Activated naive CD8-positive, alpha-beta T cell treated with anti-CD3 and anti-CD28 coated beads, Interleukin-2, amount 50 U/mL, for 24 hours (primary cell): ENCODE measurements around the gene SIGMAR1.
A peak's percentile ranks its signal among the peaks of the same experiment; 100 is the strongest.

Experiments
- ATAC-seq: fragments of 150-1000 bp; cut with Tn5 transposase; one replicate; pipeline ENCODE4 v1.10.0; 2021
- DNase-seq: peaks from one replicate; pipeline ENCODE4 v3.0.0; 2021
- H3K27ac Mint-ChIP-seq: one replicate; pipeline ENCODE4 v1.8.0; 2021; ENCODE audit warnings: mild to moderate bottlenecking, mixed read lengths
- H3K27me3 Mint-ChIP-seq: one replicate; pipeline ENCODE4 v1.8.0; 2021; ENCODE audit warnings: mixed read lengths
- H3K36me3 Mint-ChIP-seq: one replicate; pipeline ENCODE4 v1.8.0; 2021; ENCODE audit warnings: low read depth, mixed read lengths
- H3K4me1 Mint-ChIP-seq: one replicate; pipeline ENCODE4 v1.8.0; 2021; ENCODE audit warnings: mixed read lengths
- H3K4me3 Mint-ChIP-seq: one replicate; pipeline ENCODE4 v1.8.0; 2021; ENCODE audit warnings: mild to moderate bottlenecking, moderate library complexity, mixed read lengths
- H3K9me3 Mint-ChIP-seq: one replicate; pipeline ENCODE4 v1.8.0; 2021; ENCODE audit warnings: mixed read lengths

Gene SIGMAR1

DNA sequence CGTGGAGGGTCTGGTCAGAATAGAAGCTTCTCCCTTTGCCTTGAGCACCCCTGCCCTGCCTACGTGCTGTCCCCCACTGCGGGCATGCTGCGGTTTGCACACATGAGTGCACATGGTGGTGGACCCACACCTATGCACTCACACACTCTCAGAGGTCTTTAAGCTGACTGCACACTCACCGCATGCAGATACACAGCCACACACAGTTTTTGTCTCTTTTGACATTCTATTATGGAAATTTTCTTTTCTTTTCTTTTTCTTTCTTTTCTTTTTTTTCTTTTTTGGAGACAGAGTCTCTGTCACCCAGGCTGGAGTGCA lies 8.1 kb downstream of the SIGMAR1 start:
- DNase-seq (no peak), ATAC-seq (peak; percentile 1)
- Mint-ChIP-seq H3K9me3 (no peaks in the 10 kb centered on the region), H3K4me3 (peak overlapping the region; percentile 60), H3K36me3 (peaks cover 3% of the 10 kb centered on the region), H3K27me3 (peaks cover 53% of the 10 kb centered on the region), H3K27ac (no peak overlapping the region), H3K4me1 (peaks cover 18% of the 10 kb centered on the region)

DNA sequence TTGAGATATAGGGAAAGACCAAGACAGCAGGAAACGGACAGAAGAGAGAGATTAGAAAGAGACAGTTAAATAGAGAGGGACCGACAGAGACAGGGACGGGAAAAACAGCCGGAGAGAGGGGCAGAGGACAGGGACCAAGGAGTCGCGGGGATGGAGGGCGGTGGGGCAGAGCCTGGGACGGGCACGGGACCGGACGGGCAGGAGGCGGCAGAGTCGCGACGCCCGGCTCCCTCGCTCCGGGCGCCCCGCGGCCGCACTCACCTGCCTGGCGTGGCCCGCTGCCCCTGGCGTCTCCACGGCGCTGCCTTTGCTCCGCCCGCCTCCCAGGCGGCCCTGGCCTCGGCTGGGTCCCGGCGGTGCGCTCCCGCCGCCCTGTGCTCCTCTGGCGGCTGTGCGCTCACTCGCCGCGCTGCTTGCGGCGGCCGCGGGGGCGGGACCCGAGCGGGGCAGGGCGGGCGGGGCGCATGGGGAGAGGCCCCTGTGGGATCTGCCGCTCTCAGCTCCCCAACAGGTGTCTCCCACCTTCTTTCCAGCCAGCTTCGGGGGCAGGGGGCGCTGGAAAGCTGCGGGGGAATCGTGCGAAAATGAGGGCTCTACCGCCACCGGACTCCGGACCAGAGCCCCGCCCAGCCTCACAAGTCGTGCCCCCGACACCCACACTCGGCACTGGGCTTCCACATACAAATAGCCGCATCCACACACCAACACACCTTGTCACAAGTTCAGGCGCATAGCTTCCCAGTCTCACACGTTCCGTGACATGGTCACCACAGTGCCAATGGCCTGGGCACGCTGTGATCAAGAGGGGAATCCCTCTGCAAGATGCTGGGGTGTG lies 8.7 kb downstream of the SIGMAR1 start, which contains the start of gene ARID3C:
Gene ARID3C, minus strand, starts transcription at position 411 of the 835 bp plus-strand sequence. CDS start 1,052 bp downstream, outside the sequence.
- H3K36me3 Mint-ChIP-seq = no peaks in the 10 kb centered on the region
- ATAC-seq (peak; percentile 69), DNase-seq (peak; percentile 44)
- peaks cover 18% of the 10 kb centered on the region for H3K4me1 Mint-ChIP-seq
- no peaks in the 10 kb centered on the region for H3K9me3 Mint-ChIP-seq
- peaks cover 58% of the 10 kb centered on the region for H3K27me3 Mint-ChIP-seq
- peak within 1 kb of the TSS; percentile 27 for H3K27ac Mint-ChIP-seq
- peak within 1 kb of the TSS; percentile 76 for H3K4me3 Mint-ChIP-seq

DNA sequence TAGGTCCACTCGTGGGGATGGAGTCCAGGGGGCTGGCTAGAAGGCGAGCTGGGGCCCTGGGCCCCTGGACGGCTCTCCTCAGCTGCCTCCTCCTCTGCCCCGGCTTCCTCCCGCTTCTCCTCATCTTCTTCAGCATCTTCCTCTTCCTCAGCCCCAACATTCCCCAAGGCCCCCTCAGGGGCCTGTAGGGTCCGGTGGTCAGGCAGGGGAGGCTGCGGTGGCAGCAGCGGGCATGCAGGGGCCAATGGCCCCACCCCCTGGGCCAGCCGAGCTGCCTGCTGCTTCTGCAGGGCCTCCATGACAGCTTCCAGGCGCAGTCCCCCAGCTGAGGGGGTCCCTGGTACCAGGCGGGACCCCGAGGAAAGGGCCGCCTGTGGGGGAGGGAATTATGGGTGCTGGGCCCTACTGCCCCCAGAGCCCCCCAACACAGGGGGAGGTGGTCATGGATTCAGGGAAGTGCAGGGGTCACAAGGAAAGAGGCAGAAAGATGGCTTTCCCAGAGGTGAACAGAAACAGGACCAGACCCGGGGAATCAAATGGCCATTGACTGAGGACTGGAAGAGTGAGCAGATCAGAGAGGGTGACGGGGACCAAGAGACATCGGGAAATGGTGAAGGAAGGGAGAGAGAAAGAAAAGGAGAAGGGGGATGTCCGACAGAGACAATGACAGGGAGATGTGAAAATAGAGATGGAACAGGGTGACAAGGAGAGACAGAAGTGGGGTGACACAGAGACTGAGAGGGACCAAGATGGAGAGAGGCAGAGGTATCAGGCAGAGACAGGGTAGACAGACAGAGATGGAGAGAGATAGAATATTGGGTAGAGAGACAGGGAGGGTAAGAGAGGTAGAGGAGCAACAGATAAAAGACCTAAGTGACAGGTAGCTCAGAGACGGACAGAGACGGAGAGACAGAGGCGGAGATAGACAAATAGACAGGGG lies 9.6 kb downstream of the SIGMAR1 start:
- Mint-ChIP-seq H3K4me3 (peak overlapping the region; percentile 76), H3K4me1 (peaks cover 23% of the 10 kb centered on the region), H3K36me3 (no peaks in the 10 kb centered on the region), H3K9me3 (no peaks in the 10 kb centered on the region), H3K27ac (peak overlapping the region; percentile 27), H3K27me3 (peaks cover 66% of the 10 kb centered on the region)
- ATAC-seq = no peak
- no peak for DNase-seq

DNA sequence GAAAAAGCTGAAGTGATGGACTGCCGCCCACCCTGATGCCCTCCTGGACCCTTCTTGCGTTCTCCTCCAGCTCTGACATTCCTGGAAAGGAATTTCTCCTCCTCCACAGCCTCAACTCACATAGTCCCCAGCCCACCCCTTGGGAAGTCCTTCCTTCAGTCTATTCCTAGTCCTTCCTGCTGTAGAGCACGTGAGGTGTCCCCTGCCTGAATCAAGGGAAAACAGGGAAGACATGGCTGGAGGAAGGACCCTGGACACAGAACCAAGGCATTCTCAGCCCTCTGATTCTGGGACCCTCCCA lies 12.5 kb downstream of the SIGMAR1 start:
- Mint-ChIP-seq H3K4me1 (peaks cover 28% of the 10 kb centered on the region), H3K27me3 (peaks cover 71% of the 10 kb centered on the region), H3K4me3 (no peak overlapping the region)

DNA sequence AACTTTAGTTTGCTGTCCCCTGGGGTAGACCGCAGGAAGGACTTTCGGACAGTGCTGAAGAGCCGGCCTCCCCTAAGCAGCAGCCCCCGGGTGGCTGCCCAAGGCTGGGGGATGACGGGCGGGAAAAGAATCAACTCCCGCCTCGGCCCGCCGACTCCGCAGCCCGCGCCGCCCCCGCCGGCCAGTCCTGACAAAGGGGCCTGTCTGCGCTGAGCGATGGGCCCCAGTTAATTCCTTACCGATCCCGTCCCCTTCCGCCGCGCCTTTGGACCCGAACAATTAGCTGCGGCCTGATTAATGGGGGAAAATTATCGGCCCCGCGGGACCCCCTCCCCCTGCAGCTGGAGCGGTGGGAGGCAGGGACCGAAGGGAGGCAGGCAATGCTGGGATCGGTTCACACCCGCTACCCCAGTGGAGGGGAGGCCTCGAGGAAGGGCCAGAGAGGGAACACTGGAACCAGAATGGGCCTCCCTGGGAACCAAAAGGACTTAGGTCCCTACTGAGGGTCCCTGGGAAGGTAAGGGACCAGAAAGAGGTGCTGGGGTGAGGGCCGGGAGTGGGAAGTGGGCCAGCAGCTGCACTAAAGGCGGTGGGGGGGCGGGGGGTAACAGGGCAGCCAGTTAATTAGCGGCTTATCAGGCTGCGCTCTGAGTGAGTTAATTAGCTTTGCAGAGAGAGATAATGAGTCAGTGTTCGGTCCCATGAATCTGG lies 13.0 kb downstream of the SIGMAR1 start:
- H3K27ac Mint-ChIP-seq = no peak overlapping the region
- peaks cover 66% of the 10 kb centered on the region for H3K27me3 Mint-ChIP-seq
- ATAC-seq (no peak), DNase-seq (no peak)
- peaks cover 31% of the 10 kb centered on the region for H3K4me1 Mint-ChIP-seq
- H3K36me3 Mint-ChIP-seq = no peaks in the 10 kb centered on the region
- no peak overlapping the region for H3K4me3 Mint-ChIP-seq
- no peaks in the 10 kb centered on the region for H3K9me3 Mint-ChIP-seq

More for the DNA sequence above, 12.5 kb downstream of the SIGMAR1 start:
- H3K27ac Mint-ChIP-seq = no peak overlapping the region
- no peak for ATAC-seq
- H3K9me3 Mint-ChIP-seq = no peaks in the 10 kb centered on the region
- no peaks in the 10 kb centered on the region for H3K36me3 Mint-ChIP-seq
- DNase-seq = no peak

DNA sequence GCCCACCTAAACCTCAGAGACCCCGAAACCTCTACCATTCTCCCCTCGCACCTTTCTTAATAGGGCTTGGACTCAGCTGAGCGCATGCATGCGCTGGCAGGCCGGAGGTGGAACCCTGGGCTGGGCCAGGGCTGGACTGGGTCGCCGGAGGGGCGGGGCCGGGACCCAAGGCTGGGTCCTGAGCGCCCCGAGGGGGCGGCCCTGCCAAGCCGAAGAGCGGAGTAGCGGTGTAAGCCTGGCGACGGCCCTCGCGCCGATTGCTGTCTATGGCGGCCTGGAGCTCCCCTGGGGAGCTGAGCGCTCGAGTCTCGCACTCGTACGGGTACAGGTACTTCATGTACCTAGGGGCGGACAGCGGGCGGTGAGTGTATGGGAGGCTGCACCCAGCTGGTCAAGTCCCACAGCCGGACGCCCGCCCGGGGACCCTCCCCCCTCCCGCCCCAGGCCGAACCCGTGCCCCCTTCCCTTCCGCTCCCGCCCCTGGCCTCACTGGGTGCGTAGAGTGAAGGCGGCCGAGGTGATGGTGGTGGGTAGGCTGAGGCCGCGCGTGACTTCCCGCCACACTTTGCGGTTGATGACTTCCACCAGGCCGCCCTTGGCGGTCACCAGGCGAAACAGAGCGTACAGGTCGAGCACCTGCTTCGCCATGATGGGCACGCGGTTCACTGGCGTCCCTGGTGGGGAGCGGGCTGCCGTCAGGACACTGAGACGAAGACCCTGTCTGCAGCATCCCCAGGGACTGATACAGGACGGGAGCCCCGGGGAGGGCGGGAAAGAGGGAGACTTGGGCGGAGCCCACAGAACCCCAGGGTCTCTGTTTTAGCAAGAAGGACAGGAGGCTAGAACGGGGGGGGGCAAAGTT lies 14.0 kb downstream of the SIGMAR1 start:
- no peak overlapping the region for H3K4me3 Mint-ChIP-seq
- ATAC-seq = no peak
- H3K27ac Mint-ChIP-seq = no peak overlapping the region
- DNase-seq = no peak
- H3K27me3 Mint-ChIP-seq = peaks cover 59% of the 10 kb centered on the region
- no peaks in the 10 kb centered on the region for H3K9me3 Mint-ChIP-seq
- H3K4me1 Mint-ChIP-seq = peaks cover 32% of the 10 kb centered on the region
- no peaks in the 10 kb centered on the region for H3K36me3 Mint-ChIP-seq

DNA sequence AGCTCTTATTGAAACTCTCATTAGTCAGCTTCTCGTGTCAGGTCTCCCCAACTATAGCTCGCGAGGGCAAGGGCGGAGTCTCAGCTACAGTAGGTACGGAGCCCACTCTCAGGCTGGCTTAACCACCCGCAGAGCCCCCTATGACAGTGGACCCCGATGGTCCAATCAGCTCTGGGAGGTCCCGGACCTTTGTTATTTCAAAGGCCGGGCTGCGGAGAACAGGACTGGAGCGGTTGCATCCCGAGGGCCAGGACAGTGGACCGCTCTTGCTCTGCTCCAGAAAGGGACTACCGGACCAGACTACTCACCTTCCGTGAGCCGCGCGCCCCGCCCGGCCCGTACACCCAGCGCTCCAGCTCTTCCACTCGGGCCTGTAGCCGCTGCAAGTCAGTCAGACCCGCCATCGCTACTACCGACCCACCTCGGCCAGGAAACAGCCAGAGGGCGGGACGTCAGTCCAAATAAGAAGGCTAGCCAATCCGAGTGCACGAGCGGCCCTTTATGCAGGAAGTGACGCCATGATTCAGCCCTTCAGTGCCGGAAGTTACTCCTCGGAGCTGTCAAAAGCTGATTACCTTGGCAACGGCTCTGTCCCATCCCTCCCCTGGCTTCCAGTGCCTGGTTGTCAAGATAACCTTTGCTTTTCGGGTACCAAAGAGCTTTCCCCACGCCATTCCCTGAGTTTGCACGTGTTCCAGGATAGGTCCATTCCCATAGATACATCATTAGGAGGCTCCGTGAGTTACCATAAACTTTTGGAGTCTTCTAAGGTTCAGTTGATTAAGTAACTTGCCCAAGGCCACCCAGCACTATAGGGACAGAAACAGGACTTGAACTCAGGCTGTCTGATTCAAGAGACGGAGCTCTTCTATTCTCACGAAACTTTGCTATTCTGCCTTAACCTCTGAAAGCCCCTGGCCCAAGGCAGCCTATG lies 17.3 kb downstream of the SIGMAR1 start, which contains the start of gene DCTN3:
Gene DCTN3, minus strand, starts transcription at position 435 of the 934 bp plus-strand sequence. Its CDS starts 31 bp downstream, at position 404.
- Mint-ChIP-seq H3K4me3 (peak within 1 kb of the TSS; percentile 94), H3K9me3 (no peaks in the 10 kb centered on the region), H3K27me3 (peaks cover 28% of the 10 kb centered on the region), H3K36me3 (peaks cover 9% of the 10 kb centered on the region), H3K4me1 (peaks cover 25% of the 10 kb centered on the region), H3K27ac (peak within 1 kb of the TSS; percentile 66)
- peak; percentile 97 for ATAC-seq
- DNase-seq = peak; percentile 87

DNA sequence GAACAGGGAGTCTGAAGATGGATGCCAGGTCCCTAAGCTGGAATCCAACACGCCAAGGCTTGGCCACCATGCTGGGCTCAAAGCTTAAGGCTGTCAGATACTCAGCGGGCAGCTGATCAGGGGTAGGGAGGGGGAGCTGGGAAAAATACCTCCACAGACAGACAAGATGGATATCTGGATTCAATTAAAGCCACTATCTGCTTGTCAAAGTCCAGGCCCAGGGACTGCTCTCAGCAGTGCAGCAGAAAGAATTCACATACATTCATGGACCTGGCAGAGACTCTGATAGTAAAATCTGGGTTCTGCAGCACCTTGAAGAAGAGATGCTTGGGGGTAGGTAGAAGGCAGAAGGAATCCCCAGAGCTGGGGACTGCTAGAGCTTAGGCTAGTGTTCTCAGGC lies 22.5 kb downstream of the SIGMAR1 start:
- ATAC-seq = no peak
- no peak for DNase-seq
- H3K9me3 Mint-ChIP-seq = no peaks in the 10 kb centered on the region

DNA sequence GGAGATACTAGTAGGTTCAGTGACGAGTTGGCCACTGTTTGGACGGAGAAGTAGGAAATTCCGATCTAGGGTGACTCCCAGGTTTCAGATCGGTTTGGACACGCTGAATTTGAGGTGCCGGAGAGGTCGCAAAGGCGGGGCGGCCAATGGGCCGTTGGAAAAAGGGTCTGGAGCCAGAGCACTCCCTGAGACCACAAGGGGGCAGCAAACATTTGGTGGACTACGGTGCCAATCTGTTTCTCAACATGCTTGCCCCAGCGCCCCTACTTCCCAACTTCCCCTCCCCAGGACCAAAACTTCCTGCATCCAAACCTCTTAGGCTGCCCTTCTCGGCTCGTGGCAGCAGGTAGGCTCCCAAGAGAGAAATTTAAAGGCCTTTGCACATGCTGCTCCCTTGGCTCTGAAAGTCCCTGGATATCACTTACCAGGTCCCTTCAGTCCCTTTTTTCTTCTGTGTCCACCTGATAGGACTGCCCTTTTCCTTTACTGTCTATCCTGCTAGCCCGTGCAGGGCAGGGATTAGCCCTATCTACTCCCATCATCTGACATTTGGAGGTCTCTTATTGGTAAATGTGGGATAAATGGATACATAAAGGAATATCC lies 24.7 kb downstream of the SIGMAR1 start:
- peak overlapping the region; percentile 89 for H3K27ac Mint-ChIP-seq
- peak overlapping the region; percentile 88 for H3K4me3 Mint-ChIP-seq
- DNase-seq = peak; percentile 82
- peaks cover 23% of the 10 kb centered on the region for H3K4me1 Mint-ChIP-seq
- peak; percentile 53 for ATAC-seq
- H3K9me3 Mint-ChIP-seq = no peaks in the 10 kb centered on the region
- H3K36me3 Mint-ChIP-seq = peaks cover 19% of the 10 kb centered on the region
- no peaks in the 10 kb centered on the region for H3K27me3 Mint-ChIP-seq

More for the DNA sequence above, 22.5 kb downstream of the SIGMAR1 start:
- H3K4me1 Mint-ChIP-seq = peaks cover 33% of the 10 kb centered on the region
- H3K27me3 Mint-ChIP-seq = no peaks in the 10 kb centered on the region
- no peak overlapping the region for H3K4me3 Mint-ChIP-seq
- peaks cover 19% of the 10 kb centered on the region for H3K36me3 Mint-ChIP-seq
- H3K27ac Mint-ChIP-seq = no peak overlapping the region

DNA sequence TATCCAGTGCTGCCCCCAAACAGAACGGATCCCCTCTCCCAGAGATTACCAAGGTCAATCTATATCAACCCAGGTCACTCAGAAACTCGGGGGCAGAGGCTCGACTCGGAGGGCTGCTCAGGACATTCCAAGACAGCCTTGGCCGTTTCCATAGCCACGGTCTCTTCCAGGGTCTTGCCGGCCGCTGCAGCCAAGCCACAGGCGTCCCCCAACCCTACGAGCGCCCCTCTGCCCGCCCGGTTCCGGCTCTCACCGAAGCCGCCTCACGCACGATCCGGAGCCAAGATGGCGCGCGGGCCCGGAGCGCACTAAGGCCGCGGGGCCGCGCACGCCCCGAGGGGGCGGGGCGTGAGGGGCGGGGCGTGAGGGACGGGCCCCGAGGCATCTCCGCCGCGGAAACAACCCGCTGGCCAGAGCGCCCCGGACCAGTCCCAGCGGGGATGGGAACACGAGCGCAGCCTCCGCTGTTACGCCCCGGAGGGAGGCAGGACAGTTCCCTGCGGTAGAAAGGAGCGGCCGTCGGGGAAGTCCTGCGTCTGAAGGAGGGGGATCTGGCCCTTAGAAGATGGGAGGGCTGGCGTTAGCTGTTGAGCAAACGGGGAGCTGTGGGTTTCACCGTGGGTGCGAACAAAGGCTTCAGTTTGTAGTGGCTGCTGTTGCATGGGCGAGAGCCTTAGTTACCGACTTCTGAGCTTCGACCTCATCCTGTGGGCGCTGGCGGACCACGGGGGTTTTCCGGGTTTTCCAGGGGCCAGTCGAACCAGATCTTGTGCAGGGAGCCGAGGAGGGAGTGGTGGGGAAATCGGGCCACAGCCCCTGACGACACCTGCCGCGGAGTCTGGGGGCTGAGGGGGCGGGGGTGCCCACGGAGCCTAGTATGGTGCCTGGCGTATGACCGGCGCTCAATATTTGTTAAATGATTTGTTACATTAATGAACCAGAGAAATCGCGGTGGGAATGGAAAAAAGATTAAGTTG lies 25.5 kb downstream of the SIGMAR1 start, which contains the start of gene RPP25L:
Gene RPP25L, minus strand, starts transcription at position 287 of the 977 bp plus-strand sequence. CDS start 801 bp downstream, outside the sequence.
- DNase-seq (peak; percentile 84), ATAC-seq (peak; percentile 89)
- Mint-ChIP-seq H3K27ac (peak within 1 kb of the TSS; percentile 89), H3K36me3 (peaks cover 16% of the 10 kb centered on the region), H3K4me3 (peak within 1 kb of the TSS; percentile 88), H3K4me1 (peaks cover 23% of the 10 kb centered on the region), H3K9me3 (no peaks in the 10 kb centered on the region), H3K27me3 (no peaks in the 10 kb centered on the region)

DNA sequence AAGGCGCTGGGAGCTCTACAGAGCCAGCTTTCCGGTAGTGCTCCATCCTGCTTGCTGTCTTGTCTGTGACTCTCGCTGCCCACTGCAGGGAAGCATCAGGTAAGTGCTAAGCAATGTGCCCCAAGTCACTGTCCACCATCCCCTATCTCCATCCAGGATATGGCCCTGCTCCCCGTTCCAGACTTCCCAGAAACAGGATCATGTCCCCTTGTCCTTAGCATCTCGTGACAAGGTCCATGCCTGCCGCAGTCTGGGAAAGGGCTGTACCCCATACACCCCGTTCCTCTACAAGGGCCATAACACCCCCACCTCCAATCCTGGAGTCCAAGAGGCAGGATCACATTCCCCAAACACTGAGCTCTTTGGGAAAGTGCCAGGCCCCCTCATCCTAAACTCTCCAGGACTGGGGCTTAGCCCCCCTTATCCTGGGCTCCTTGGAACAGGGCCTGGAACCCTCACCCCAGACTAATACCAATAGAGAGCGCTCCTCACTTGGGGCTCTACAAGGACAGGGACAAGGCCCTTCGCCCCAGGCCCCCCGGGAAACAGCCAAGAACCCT lies 26.3 kb downstream of the SIGMAR1 start:
- no peaks in the 10 kb centered on the region for H3K9me3 Mint-ChIP-seq
- DNase-seq (no peak), ATAC-seq (no peak)
- peaks cover 11% of the 10 kb centered on the region for H3K36me3 Mint-ChIP-seq
- H3K27ac Mint-ChIP-seq = peak overlapping the region; percentile 89
- peaks cover 23% of the 10 kb centered on the region for H3K4me1 Mint-ChIP-seq
- H3K27me3 Mint-ChIP-seq = no peaks in the 10 kb centered on the region
- H3K4me3 Mint-ChIP-seq = peak overlapping the region; percentile 88
